IMR-90 (cell line): ENCODE data around the gene ACVR1B. TPM values are rescaled to one million over a fixed set of nuclear protein-coding genes. Genes with fewer than 3 reads are reported as not detected.
A peak's percentile ranks its signal among the peaks of the same experiment; 100 is the strongest.

Experiments used
- ATAC-seq: fragments of 200-7000 bp; cut with Tn5 transposase; 2 replicates; pipeline ENCODE4 v1.9.1; 2020; ENCODE audit warnings: low read depth, mild to moderate bottlenecking, moderate library complexity
- BruUV-seq: library from RNA; stranded (reverse); fragments of 400-500 nt; replicated peaks from 2 replicates; lab custom pipeline; 2021; lab: Mats Ljungman, UMichigan
- CTCF ChIA-PET: fragments of 300-600 bp; formaldehyde crosslinking; extraction: SDS; loops from one replicate; lab custom pipeline; 2021; ENCODE audit warnings: antibody characterized with exemption; lab: Yijun Ruan, JAX
- POLR2A ChIA-PET: fragments of 300-600 bp; sonication (Branson Sonifier 250); formaldehyde crosslinking; loops from one replicate; lab custom pipeline; 2022; ENCODE audit warnings: antibody characterized with exemption; ENCODE audit not compliant: unreplicated experiment; lab: Charles Lee
- DNase-seq: peaks from one replicate; pipeline ENCODE4 v3.0.0; 2013
- H2AFZ ChIP-seq: replicated peaks from 2 replicates; pipeline ENCODE3; 2013; ENCODE audit warnings: low read length, mild to moderate bottlenecking; ENCODE audit not compliant: poor library complexity
- H2AK5ac ChIP-seq: 2 replicates; pipeline ENCODE4 v1.6.1; 2013; ENCODE audit warnings: low read depth, low read length, inconsistent platforms
- H2AK9ac ChIP-seq: replicated peaks from 2 replicates; pipeline ENCODE3; 2013; ENCODE audit warnings: mild to moderate bottlenecking, low read depth, low read length, moderate library complexity; ENCODE audit not compliant: poor library complexity
- H2BK120ac ChIP-seq: 2 replicates; pipeline ENCODE4 v1.6.1; 2013; ENCODE audit warnings: low read depth, low read length, inconsistent platforms
- H2BK15ac ChIP-seq: 3 replicates; pipeline ENCODE4 v1.6.1; 2013; ENCODE audit warnings: low read depth, low read length, inconsistent platforms
- H2BK20ac ChIP-seq: 2 replicates; pipeline ENCODE4 v1.6.1; 2013; ENCODE audit warnings: low read depth, mild to moderate bottlenecking, inconsistent platforms, low read length, moderate library complexity
- H2BK5ac ChIP-seq: 2 replicates; pipeline ENCODE4 v1.6.1; 2013; ENCODE audit warnings: mild to moderate bottlenecking, low read depth, low read length, inconsistent platforms; ENCODE audit not compliant: poor library complexity, severe bottlenecking
- H3K14ac ChIP-seq: replicated peaks from 2 replicates; pipeline ENCODE4 v1.6.1; 2013; ENCODE audit warnings: low read depth, low read length, inconsistent platforms
- H3K18ac ChIP-seq: 2 replicates; pipeline ENCODE4 v1.6.1; 2013; ENCODE audit warnings: low read depth, low read length, control low read depth
- H3K23ac ChIP-seq: 2 replicates; pipeline ENCODE4 v1.6.1; 2013; ENCODE audit warnings: low read depth, low read length, inconsistent platforms
- H3K27ac ChIP-seq: 2 replicates; pipeline ENCODE4 v1.5.1; 2013; ENCODE audit warnings: mild to moderate bottlenecking, control low read depth, low read length; ENCODE audit not compliant: insufficient read depth
- H3K27me3 ChIP-seq: 2 replicates; pipeline ENCODE4 v1.6.1; 2013; ENCODE audit warnings: low read length; ENCODE audit not compliant: control insufficient read depth, insufficient read depth
- H3K36me3 ChIP-seq: 2 replicates; pipeline ENCODE4 v1.6.1; 2013; ENCODE audit warnings: low read length, mixed read lengths; ENCODE audit not compliant: control insufficient read depth, insufficient read depth
- H3K4ac ChIP-seq: 2 replicates; pipeline ENCODE4 v1.6.1; 2013; ENCODE audit warnings: low read depth, low read length, inconsistent platforms
- H3K4me1 ChIP-seq: 2 replicates; pipeline ENCODE4 v1.6.1; 2013; ENCODE audit warnings: low read length, mixed read lengths; ENCODE audit not compliant: control insufficient read depth, insufficient read depth
- H3K4me2 ChIP-seq: 2 replicates; pipeline ENCODE4 v1.6.1; 2013; ENCODE audit warnings: low read depth, mild to moderate bottlenecking, control low read depth, low read length, moderate library complexity
- H3K4me3 ChIP-seq: 2 replicates; pipeline ENCODE4 v1.5.1; 2013; ENCODE audit warnings: low read depth, mild to moderate bottlenecking, control low read depth, low read length, moderate library complexity; ENCODE audit not compliant: insufficient read depth
- H3K56ac ChIP-seq: 2 replicates; pipeline ENCODE4 v1.6.1; 2013; ENCODE audit warnings: low read length, inconsistent platforms; ENCODE audit not compliant: insufficient read depth; ENCODE audit errors: extremely low read depth
- H3K79me1 ChIP-seq, 2 experiments: 2 replicates each; pipeline ENCODE4 v1.6.1; 2013; ENCODE audit warnings: low read length in 2 of 2, inconsistent platforms in 1 of 2, low read depth in 1 of 2
- H3K9ac ChIP-seq: 2 replicates; pipeline ENCODE4 v1.6.1; 2013; ENCODE audit warnings: low read depth, low read length, control low read depth
- H3K9me1 ChIP-seq: 2 replicates; pipeline ENCODE4 v1.6.1; 2013; ENCODE audit warnings: low read length, inconsistent platforms; ENCODE audit not compliant: insufficient read depth
- H3K9me3 ChIP-seq: 2 replicates; pipeline ENCODE4 v1.6.1; 2013; ENCODE audit warnings: low read length; ENCODE audit not compliant: control insufficient read depth, insufficient read depth
- H4K20me1 ChIP-seq: 2 replicates; pipeline ENCODE4 v1.6.1; 2013; ENCODE audit warnings: low read length, inconsistent platforms; ENCODE audit not compliant: insufficient read depth
- H4K5ac ChIP-seq: 2 replicates; pipeline ENCODE4 v1.6.1; 2013; ENCODE audit warnings: mild to moderate bottlenecking, low read depth, low read length, control low read depth
- H4K8ac ChIP-seq, 2 experiments: 2 replicates each; pipeline ENCODE4 v1.6.1; 2013; ENCODE audit warnings: low read depth in 2 of 2, low read length in 2 of 2, control low read depth in 1 of 2, inconsistent platforms in 1 of 2
- H4K91ac ChIP-seq: 2 replicates; pipeline ENCODE4 v1.6.1; 2013; ENCODE audit warnings: low read depth, low read length, inconsistent platforms; ENCODE audit not compliant: insufficient read depth
- BHLHE40 ChIP-seq: fragments of 150-350 bp; IDR thresholded peaks from 2 replicates; pipeline ENCODE4 v1.6.1; 2016; ENCODE audit warnings: mild to moderate bottlenecking, low read depth, low read length
- CEBPB ChIP-seq: IDR thresholded peaks from 2 replicates; pipeline ENCODE4 v1.6.1; 2012; ENCODE audit warnings: low read depth, low read length, improper control_type of control experiment
- FOS ChIP-seq: fragments of 150-350 bp; IDR thresholded peaks from 2 replicates; pipeline ENCODE4 v1.6.1; 2016; ENCODE audit warnings: low read depth, low read length
- MAFK ChIP-seq: IDR thresholded peaks from 2 replicates; pipeline ENCODE4 v1.6.1; 2012; ENCODE audit warnings: low read depth, low read length, improper control_type of control experiment
- MXI1 ChIP-seq: IDR thresholded peaks from 2 replicates; pipeline ENCODE4 v1.6.1; 2012; ENCODE audit warnings: low read depth, mild to moderate bottlenecking, low read length, moderate library complexity, borderline replicate concordance
- NFE2L2 ChIP-seq: fragments of 150-350 bp; IDR thresholded peaks from 2 replicates; pipeline ENCODE4 v1.6.1; 2016; ENCODE audit warnings: low read depth, mild to moderate bottlenecking, low read length
- POLR2A ChIP-seq: IDR thresholded peaks from 2 replicates; pipeline ENCODE4 v1.6.1; 2012; ENCODE audit warnings: mild to moderate bottlenecking, low read depth, low read length
- SMC3 ChIP-seq: fragments of 150-350 bp; IDR thresholded peaks from 2 replicates; pipeline ENCODE4 v1.6.1; 2016; ENCODE audit warnings: low read depth, mild to moderate bottlenecking, antibody characterized with exemption, low read length, moderate library complexity
- WGBS, 2 experiments: methylation state at CpG; one replicate each; pipeline versions ENCODE4 v1.1.5 to v1.1.7; 2013; ENCODE audit warnings: missing lambda C conversion rate in 2 of 2; ENCODE audit not compliant: insufficient read length in 1 of 2; ENCODE audit errors: extremely low coverage in 2 of 2; 5-methylcytosine and 5-hydroxymethylcytosine counted together
- dilution Hi-C: fragments of 300-500 bp; cut with HindIII; formaldehyde crosslinking; loops from one replicate; pipeline ENCODE4 v1.14.3; 2018; ENCODE audit warnings: low sequenced_read_pairs; ENCODE audit not compliant: unreplicated experiment
- in situ Hi-C: fragments of 300-500 bp; cut with MboI; formaldehyde crosslinking; loops from 3 replicates; pipeline ENCODE4 v1.14.3; 2019; ENCODE audit warnings: low sequenced_read_pairs, inconsistent platforms, mixed read lengths
- intact Hi-C: fragments of 100-400 bp; cut with micrococcal nuclease; formaldehyde crosslinking; loops from 2 replicates; pipeline ENCODE4 v1.10.0; 2022
- polyA plus RNA-seq, 3 experiments: library from polyadenylated mRNA; depleted of rRNA; stranded (reverse); fragments of >200 nt; gene quantifications; 2 replicates each; pipeline ENCODE4 v1.2.3, GENCODE V29; 2012; ENCODE audit warnings: low replicate concordance in 1 of 3
- total RNA-seq: library from RNA; depleted of rRNA; stranded (reverse); fragments of >200 nt; gene quantifications from 2 replicates; pipeline ENCODE4 v1.2.3, GENCODE V29; 2012
- TF ChIP-seq, protein P1 (sequence below): fragments of 150-350 bp; IDR thresholded peaks from 2 replicates; pipeline ENCODE4 v1.6.1; 2017; ENCODE audit warnings: mild to moderate bottlenecking, antibody characterized with exemption, low read length, low read depth
- TF ChIP-seq, protein P2 (sequence below): conservative IDR thresholded peaks from 2 replicates; pipeline ENCODE4 v1.5.1; 2012; ENCODE audit warnings: mild to moderate bottlenecking, low read depth, low read length, improper control_type of control experiment

Gene ACVR1B
- total and polyA plus RNA-seq, 2 of the 4 experiments (the other 2 are of a cell fraction): 5.7 to 13.6 TPM

DNA sequence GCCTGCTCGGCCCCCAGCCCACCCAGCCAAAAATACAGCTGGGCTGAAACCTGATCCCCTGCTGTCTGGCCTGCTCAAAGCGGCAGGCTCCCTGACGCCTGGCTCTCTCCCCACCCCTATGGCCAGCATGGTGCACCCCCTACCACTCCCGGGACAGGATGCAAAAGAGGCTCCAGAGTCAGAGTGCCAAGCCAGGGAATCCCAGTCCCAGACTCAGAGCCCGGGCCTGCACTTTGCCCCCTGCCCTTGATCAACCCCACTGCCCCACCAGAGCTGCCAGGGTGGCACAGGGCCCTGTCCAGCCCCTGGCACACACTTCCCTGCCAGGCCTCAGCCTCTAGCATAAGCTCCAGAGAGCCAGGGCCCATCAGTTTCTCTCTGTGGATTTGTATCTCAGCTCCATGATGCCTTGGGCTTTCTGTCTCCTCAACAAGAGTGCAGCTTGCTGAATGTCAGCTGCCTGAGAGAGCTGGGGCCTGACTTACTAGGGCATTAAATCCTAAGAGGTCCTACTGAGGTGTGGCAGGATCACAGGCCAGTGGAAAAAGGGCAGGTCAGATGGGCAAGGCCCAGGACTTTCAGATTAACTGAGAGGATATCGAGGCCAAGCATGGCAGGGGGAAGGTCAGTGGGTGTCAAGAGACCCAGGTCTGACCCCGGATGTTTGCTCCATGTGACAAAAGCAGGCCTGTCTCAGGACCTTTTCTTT lies 30.3 kb upstream of the ACVR1B start:
- no peak overlapping the region for H3K27ac ChIP-seq
- no peak for TF ChIP-seq POLR2A
- TF ChIP-seq SMC3: no peak
- TF ChIP-seq, protein P1, sequence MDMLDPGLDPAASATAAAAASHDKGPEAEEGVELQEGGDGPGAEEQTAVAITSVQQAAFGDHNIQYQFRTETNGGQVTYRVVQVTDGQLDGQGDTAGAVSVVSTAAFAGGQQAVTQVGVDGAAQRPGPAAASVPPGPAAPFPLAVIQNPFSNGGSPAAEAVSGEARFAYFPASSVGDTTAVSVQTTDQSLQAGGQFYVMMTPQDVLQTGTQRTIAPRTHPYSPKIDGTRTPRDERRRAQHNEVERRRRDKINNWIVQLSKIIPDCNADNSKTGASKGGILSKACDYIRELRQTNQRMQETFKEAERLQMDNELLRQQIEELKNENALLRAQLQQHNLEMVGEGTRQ: no peak
- no peak for TF ChIP-seq NFE2L2
- TF ChIP-seq, protein P2, sequence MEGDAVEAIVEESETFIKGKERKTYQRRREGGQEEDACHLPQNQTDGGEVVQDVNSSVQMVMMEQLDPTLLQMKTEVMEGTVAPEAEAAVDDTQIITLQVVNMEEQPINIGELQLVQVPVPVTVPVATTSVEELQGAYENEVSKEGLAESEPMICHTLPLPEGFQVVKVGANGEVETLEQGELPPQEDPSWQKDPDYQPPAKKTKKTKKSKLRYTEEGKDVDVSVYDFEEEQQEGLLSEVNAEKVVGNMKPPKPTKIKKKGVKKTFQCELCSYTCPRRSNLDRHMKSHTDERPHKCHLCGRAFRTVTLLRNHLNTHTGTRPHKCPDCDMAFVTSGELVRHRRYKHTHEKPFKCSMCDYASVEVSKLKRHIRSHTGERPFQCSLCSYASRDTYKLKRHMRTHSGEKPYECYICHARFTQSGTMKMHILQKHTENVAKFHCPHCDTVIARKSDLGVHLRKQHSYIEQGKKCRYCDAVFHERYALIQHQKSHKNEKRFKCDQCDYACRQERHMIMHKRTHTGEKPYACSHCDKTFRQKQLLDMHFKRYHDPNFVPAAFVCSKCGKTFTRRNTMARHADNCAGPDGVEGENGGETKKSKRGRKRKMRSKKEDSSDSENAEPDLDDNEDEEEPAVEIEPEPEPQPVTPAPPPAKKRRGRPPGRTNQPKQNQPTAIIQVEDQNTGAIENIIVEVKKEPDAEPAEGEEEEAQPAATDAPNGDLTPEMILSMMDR: no peak
- TF ChIP-seq BHLHE40: no peak
- no peak for TF ChIP-seq MAFK
- no peak for TF ChIP-seq MXI1
- TF ChIP-seq FOS: no peak
- no peak for TF ChIP-seq CEBPB
- BruUV-seq: no TSS peak
- no peaks in the 10 kb centered on the region; a peak in 1 of 4 replicates for H3K79me1 ChIP-seq
- H2BK20ac ChIP-seq: no peak overlapping the region
- H3K18ac ChIP-seq: no peak overlapping the region
- H3K9ac ChIP-seq: no peak overlapping the region
- no peak overlapping the region for H3K56ac ChIP-seq
- no peak overlapping the region for H4K5ac ChIP-seq
- no peak overlapping the region for H2BK120ac ChIP-seq
- in situ Hi-C loops: no loop called here
- ChIA-PET CTCF (interaction anchor here (0.6 kb wide), 1 partner anchor 1403 kb away, joined by 3 read pairs; no protein-coding TSS in a partner anchor), POLR2A (interaction anchor here (0.9 kb wide), 1 partner anchor 9 kb away, joined by 3 read pairs; no protein-coding TSS in a partner anchor)
- H2AK9ac ChIP-seq: no peak overlapping the region
- H3K4ac ChIP-seq: no peak overlapping the region
- H3K9me3 ChIP-seq: no peaks in the 10 kb centered on the region
- ATAC-seq: no peak
- no peak overlapping the region for H4K91ac ChIP-seq
- H3K14ac ChIP-seq: no peak overlapping the region
- H2BK15ac ChIP-seq: no peak overlapping the region
- DNase-seq: no peak
- no peak overlapping the region for H2BK5ac ChIP-seq
- H2AK5ac ChIP-seq: no peak overlapping the region
- WGBS, 2 experiments: 63% methylated on average over 5 of the region's 7 CpGs; no CpG with 5 or more reads in 1 of the 2 experiments
- no peak overlapping the region; the same call in 1 of the 2 replicates for H3K23ac ChIP-seq
- peak overlapping the region; percentile 19 for H2AFZ ChIP-seq
- H3K4me3 ChIP-seq: no peak overlapping the region
- no peaks in the 10 kb centered on the region; the same call in 1 of the 2 replicates for H3K36me3 ChIP-seq
- no peaks in the 10 kb centered on the region for H4K20me1 ChIP-seq
- no peak overlapping the region for H3K4me2 ChIP-seq
- H3K27me3 ChIP-seq: no peaks in the 10 kb centered on the region
- no peak overlapping the region for H4K8ac ChIP-seq
- peaks cover 16% of the 10 kb centered on the region for H3K4me1 ChIP-seq
- H3K9me1 ChIP-seq: peaks cover 13% of the 10 kb centered on the region
- dilution Hi-C loops: no loop called here
- intact Hi-C loops: no loop called here
